HFFc6 (cell line): ENCODE results near the gene TRIML1. TPM values are rescaled to one million over a fixed set of nuclear protein-coding genes. Genes with fewer than 3 reads are reported as not detected.

Source experiments
- DNase-seq: peaks from one replicate; pipeline ENCODE4 v3.0.0-alpha.2; 2018
- H3K27ac Mint-ChIP-seq: 2 replicates; pipeline ENCODE4 v1.8.0; 2020; ENCODE audit warnings: mild to moderate bottlenecking, mixed read lengths
- H3K27me3 Mint-ChIP-seq: 2 replicates; pipeline ENCODE4 v1.8.0; 2021; ENCODE audit warnings: mild to moderate bottlenecking, moderate library complexity, mixed read lengths; ENCODE audit not compliant: insufficient read depth
- H3K36me3 Mint-ChIP-seq: 2 replicates; pipeline ENCODE4 v1.8.0; 2021; ENCODE audit warnings: low read depth, mixed read lengths
- H3K4me1 Mint-ChIP-seq: 2 replicates; pipeline ENCODE4 v1.8.0; 2020; ENCODE audit warnings: low read depth, mixed read lengths
- H3K4me3 Mint-ChIP-seq: 2 replicates; pipeline ENCODE4 v1.8.0; 2020; ENCODE audit warnings: mild to moderate bottlenecking, moderate library complexity, mixed read lengths
- H3K9me3 Mint-ChIP-seq: 2 replicates; pipeline ENCODE4 v1.8.0; 2020; ENCODE audit warnings: mild to moderate bottlenecking, mixed read lengths
- CTCF ChIP-seq: fragments of 200-600 bp; sonication (generic); IDR thresholded peaks from 2 replicates; pipeline ENCODE4 v1.5.0; 2021; ENCODE audit warnings: antibody characterized with exemption, mild to moderate bottlenecking
- total RNA-seq, 6 experiments: library from RNA; stranded (reverse); fragmentation: NEBNext Ultra II Directional; extraction: Animal tissue kit (Norgen Biotek cat#: 25700); gene quantifications; 2 replicates in 1 of 6; 3 replicates in 5 of 6; pipeline ENCODE4 v1.2.3, GENCODE V29; 2021

The TRIML1 gene
- total RNA-seq, 6 experiments from 2014 or later: not detected

DNA sequence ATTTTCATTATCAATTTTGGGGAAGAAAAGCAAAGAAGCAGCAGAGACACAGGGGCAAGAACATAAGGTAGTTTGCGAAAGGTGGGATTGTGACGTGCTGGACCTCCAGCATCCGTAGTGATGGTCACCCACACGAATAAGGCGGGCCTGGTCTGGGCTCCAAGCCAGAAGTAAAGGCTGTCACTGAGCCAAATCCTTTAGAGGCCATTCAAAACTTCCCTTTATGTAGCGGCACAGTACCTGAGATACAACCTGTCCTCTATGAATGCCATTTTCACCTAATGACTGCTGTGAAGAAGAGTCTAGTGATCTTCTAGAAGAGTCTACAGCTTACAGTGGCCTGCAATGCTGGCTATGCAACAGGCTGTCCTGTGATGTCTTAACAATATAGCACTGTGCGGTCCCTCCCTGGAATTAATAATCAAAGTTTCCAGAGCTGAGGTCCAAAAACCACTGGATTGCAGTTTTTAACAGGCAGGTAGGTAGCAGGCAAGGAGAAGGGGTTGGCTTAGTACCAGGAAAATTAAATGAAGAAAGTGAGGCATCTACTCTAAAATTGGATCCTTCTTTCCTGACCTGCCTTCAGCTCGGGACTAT is 56.2 kb downstream of the TRIML1 start:
- Mint-ChIP-seq H3K27ac (no peak overlapping the region), H3K27me3 (peaks cover 4% of the 10 kb centered on the region), H3K9me3 (peaks cover 15% of the 10 kb centered on the region; the same call in 1 of the 2 replicates), H3K36me3 (no peaks in the 10 kb centered on the region), H3K4me1 (peaks cover 13% of the 10 kb centered on the region; the same call in 1 of the 2 replicates), H3K4me3 (no peak overlapping the region)
- DNase-seq: no peak
- no peak for TF ChIP-seq CTCF

DNA sequence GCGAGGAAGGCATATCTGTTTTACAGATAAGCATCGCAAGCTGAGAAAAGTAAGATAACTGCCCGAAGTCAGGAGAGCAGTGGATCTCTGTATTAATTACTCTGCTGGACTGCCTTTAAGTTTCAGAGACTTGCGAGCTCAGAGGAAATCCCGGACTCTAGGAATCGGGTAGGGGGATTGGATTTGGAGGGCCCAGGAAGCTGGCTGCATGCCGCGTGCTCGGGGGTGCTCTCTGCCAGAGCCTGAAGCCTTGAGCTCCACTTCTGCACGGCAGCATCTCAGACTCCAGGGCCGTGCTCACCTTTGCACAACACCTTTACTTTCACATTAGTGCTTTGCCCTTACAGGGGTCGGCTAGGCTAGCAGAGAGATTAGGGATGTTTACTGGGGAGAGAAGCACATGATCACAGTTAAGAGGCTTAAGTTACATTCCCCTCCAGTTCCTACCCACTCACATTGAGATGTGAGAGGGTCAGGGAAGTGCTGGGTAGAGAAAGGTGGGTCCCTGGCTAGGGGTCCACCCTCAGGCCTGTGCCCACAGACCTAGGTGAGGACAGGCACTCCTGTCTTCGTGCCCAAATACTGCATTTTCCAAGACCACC is 57.0 kb downstream of the TRIML1 start:
- no peak for TF ChIP-seq CTCF
- DNase-seq: no peak
- Mint-ChIP-seq H3K36me3 (no peaks in the 10 kb centered on the region), H3K4me3 (no peak overlapping the region), H3K27ac (no peak overlapping the region), H3K4me1 (peaks cover 14% of the 10 kb centered on the region; the same call in 1 of the 2 replicates), H3K27me3 (peaks cover 4% of the 10 kb centered on the region), H3K9me3 (peaks cover 15% of the 10 kb centered on the region; the same call in 1 of the 2 replicates)

Other genes starting within 250 kb of the TRIML1 start
- gene ZFP42, start 143.7 kb upstream of the TRIML1 start, total RNA-seq: not detected
- gene TRIML2, start 29.8 kb upstream of the TRIML1 start, total RNA-seq: 1 to 10 TPM; 1.1 to 3.6 (median 2.3) TPM